Osteocyte (in vitro differentiated cells): ENCODE results near the gene TMEM114. TPM values are rescaled to one million over a fixed set of nuclear protein-coding genes. Genes with fewer than 3 reads are reported as not detected.

Source experiments
- DNase-seq: peaks from one replicate; pipeline ENCODE4 v3.0.0; 2021; ENCODE audit warnings: mixed read lengths; ENCODE audit not compliant: unreplicated experiment; ENCODE audit errors: extremely low spot score
- H3K27ac Mint-ChIP-seq: one replicate; pipeline ENCODE4 v1.8.0; 2021; ENCODE audit warnings: mild to moderate bottlenecking, mixed read lengths; ENCODE audit not compliant: unreplicated experiment
- H3K27me3 Mint-ChIP-seq: one replicate; pipeline ENCODE4 v1.8.0; 2021; ENCODE audit warnings: mixed read lengths; ENCODE audit not compliant: unreplicated experiment
- H3K36me3 Mint-ChIP-seq: one replicate; pipeline ENCODE4 v1.8.0; 2021; ENCODE audit warnings: mixed read lengths; ENCODE audit not compliant: unreplicated experiment
- H3K4me1 Mint-ChIP-seq: one replicate; pipeline ENCODE4 v1.8.0; 2021; ENCODE audit warnings: mixed read lengths; ENCODE audit not compliant: unreplicated experiment
- H3K4me3 Mint-ChIP-seq: one replicate; pipeline ENCODE4 v1.8.0; 2021; ENCODE audit warnings: mild to moderate bottlenecking, moderate library complexity, mixed read lengths; ENCODE audit not compliant: unreplicated experiment
- H3K9me3 Mint-ChIP-seq: one replicate; pipeline ENCODE4 v1.8.0; 2021; ENCODE audit warnings: mixed read lengths; ENCODE audit not compliant: unreplicated experiment
- CTCF ChIP-seq: fragments of 200-600 bp; sonication (generic); IDR thresholded peaks from 2 replicates; pipeline ENCODE4 v1.5.0; 2021; ENCODE audit warnings: antibody characterized with exemption, mild to moderate bottlenecking, moderate library complexity
- total RNA-seq: library from RNA; stranded (reverse); gene quantifications from 2 replicates; pipeline ENCODE4 v1.2.1, GENCODE V29; 2021

TMEM114 gene
- total RNA-seq, 1 donor from 2014 or later: not detected

- Mint-ChIP-seq H3K4me1 (no peaks in the 10 kb centered on the region), H3K27ac (no peak overlapping the region), H3K27me3 (peaks cover 17% of the 10 kb centered on the region), H3K9me3 (peaks cover 2% of the 10 kb centered on the region), H3K36me3 (no peaks in the 10 kb centered on the region), H3K4me3 (no peak overlapping the region)
- TF ChIP-seq CTCF: no peak
- no peak for DNase-seq
Observed at GRCh38 chr16:8611122-8611521, 20.8 kb upstream of the TMEM114 start.

- Mint-ChIP-seq H3K9me3 (peaks cover 2% of the 10 kb centered on the region), H3K36me3 (no peaks in the 10 kb centered on the region), H3K27me3 (peaks cover 10% of the 10 kb centered on the region), H3K4me1 (no peaks in the 10 kb centered on the region), H3K27ac (no peak overlapping the region), H3K4me3 (no peak overlapping the region)
- DNase-seq: no peak
- TF ChIP-seq CTCF: no peak
Observed at GRCh38 chr16:8607214-8607613, 16.9 kb upstream of the TMEM114 start.

GRCh38 chr16:8605554-8605953 is 15.2 kb upstream of the TMEM114 start:
- Mint-ChIP-seq H3K27ac (no peak overlapping the region), H3K9me3 (peaks cover 2% of the 10 kb centered on the region), H3K4me1 (no peaks in the 10 kb centered on the region), H3K4me3 (no peak overlapping the region), H3K27me3 (peaks cover 12% of the 10 kb centered on the region), H3K36me3 (no peaks in the 10 kb centered on the region)
- no peak for DNase-seq
- no peak for TF ChIP-seq CTCF

GRCh38 chr16:8600144-8600775 is 9.9 kb upstream of the TMEM114 start:
- no peak for TF ChIP-seq CTCF
- H3K36me3 Mint-ChIP-seq: no peaks in the 10 kb centered on the region
- DNase-seq: no peak

GRCh38 chr16:8596581-8596980 is 6.3 kb upstream of the TMEM114 start:
- H3K27me3 Mint-ChIP-seq: no peaks in the 10 kb centered on the region
- H3K4me3 Mint-ChIP-seq: no peak overlapping the region
- no peaks in the 10 kb centered on the region for H3K4me1 Mint-ChIP-seq
- no peak overlapping the region for H3K27ac Mint-ChIP-seq
- TF ChIP-seq CTCF: no peak
- H3K9me3 Mint-ChIP-seq: no peaks in the 10 kb centered on the region
- H3K36me3 Mint-ChIP-seq: no peaks in the 10 kb centered on the region
- no peak for DNase-seq

More at GRCh38 chr16:8600144-8600775, 9.9 kb upstream of the TMEM114 start:
- Mint-ChIP-seq H3K4me3 (no peak overlapping the region), H3K27me3 (peaks cover 5% of the 10 kb centered on the region), H3K4me1 (no peaks in the 10 kb centered on the region), H3K9me3 (no peaks in the 10 kb centered on the region), H3K27ac (no peak overlapping the region)
